Measurements from ENCODE around the gene SLC22A8. TPM values are rescaled to one million over a fixed set of nuclear protein-coding genes. Genes with fewer than 3 reads are reported as not detected.

SLC22A8 gene
- total and polyA plus RNA-seq, 2 of the 13 experiments (the other 11 are each of a cell fraction or from before 2014, with no cell fraction given), result 0.04 to 0.05 TPM

- no peak for DNase-seq (ENCODE audit: low spot score)
- intact Hi-C loops (cut with micrococcal nuclease; ENCODE audit: unreplicated experiment), result no loop called here
- H3K79me2 ChIP-seq (ENCODE audit: insufficient read depth, low read length), result no peaks in the 10 kb centered on the region
- no peaks in the 10 kb centered on the region for H4K20me1 ChIP-seq (ENCODE audit: insufficient read depth, low read length)
- no peak overlapping the region for H3K27ac ChIP-seq (ENCODE audit: extremely low read length, insufficient read depth, low read length)
- BruUV-seq (replicated peaks), result no TSS peak
- no peak for FAIRE-seq
- in situ Hi-C loops (cut with HindIII; ENCODE audit: extremely low pct_ligation_motif_present, low pct_unique_long_range_greater_than_20kb), result loop anchor here (25.0 kb wide), 1 partner anchor 180 kb away; no protein-coding TSS in a partner anchor
- ChIA-PET POLR2A (no interaction called here), CTCF (ENCODE audit: low intra/inter-chr PET ratio, low total read pairs) (no interaction called here)
- no peaks in the 10 kb centered on the region for H3K36me3 ChIP-seq (replicated peaks in 1 of 2; ENCODE audit: control insufficient read depth in 1 of 2, insufficient read depth in 2 of 2, low read length in 2 of 2)
- H3K27me3 ChIP-seq (ENCODE audit: control insufficient read depth in 1 of 2, insufficient read depth in 2 of 2, low read length in 2 of 2), result no peaks in the 10 kb centered on the region
- 61% methylated on average over 4 of the region's 4 CpGs for WGBS (ENCODE audit: low lambda C conversion rate)
- H3K4me1 ChIP-seq (ENCODE audit: insufficient read depth, low read length), result peaks cover 7% of the 10 kb centered on the region; the same call in 1 of the 2 replicates
- no peak overlapping the region for H3K4me3 ChIP-seq (replicated peaks in 1 of 3; ENCODE audit: insufficient read depth in 1 of 3, low read depth in 2 of 3, low read length in 3 of 3)
- H3K9ac ChIP-seq (ENCODE audit: insufficient read depth, low read depth, low read length), result no peak overlapping the region
- ATAC-seq, result no peak
- H3K4me2 ChIP-seq (ENCODE audit: low read depth, low read length), result no peak overlapping the region
- H3K9me3 ChIP-seq (ENCODE audit: low read length), result no peaks in the 10 kb centered on the region
- no peak overlapping the region for H2AFZ ChIP-seq (ENCODE audit: low read length)
- TF ChIP-seq ZNF354B (CRISPR knock-in tag; IDR thresholded peaks at IDR 0.05) (no peak), ZHX1 (CRISPR knock-in tag; IDR thresholded peaks at IDR 0.05; ENCODE audit: low read depth) (no peak), MBNL3 (CRISPR knock-in tag; conservative IDR thresholded peaks at IDR 0.05) (no peak), ZNF724P (CRISPR knock-in tag; IDR thresholded peaks at IDR 0.05; ENCODE audit: borderline replicate concordance) (no peak), ZIK1 (CRISPR knock-in tag; IDR thresholded peaks at IDR 0.05; ENCODE audit: borderline replicate concordance, low read depth) (no peak), ZNF772 (CRISPR knock-in tag; IDR thresholded peaks at IDR 0.05) (no peak), ZMAT3 (CRISPR knock-in tag; conservative IDR thresholded peaks at IDR 0.05) (no peak), ZBTB38 (CRISPR knock-in tag; IDR thresholded peaks at IDR 0.05) (no peak), ZNF775 (CRISPR knock-in tag; IDR thresholded peaks at IDR 0.05; ENCODE audit: borderline replicate concordance) (no peak), HNF4G (IDR thresholded peaks at IDR 0.05; ENCODE audit: borderline replicate concordance, low read depth, low read length) (no peak), HNF4G (CRISPR knock-in tag; IDR thresholded peaks at IDR 0.05; ENCODE audit: borderline replicate concordance, low read depth) (no peak), KDM2A (CRISPR knock-in tag; IDR thresholded peaks at IDR 0.05; ENCODE audit: borderline replicate concordance, low read depth) (no peak), ZNF329 (CRISPR knock-in tag; IDR thresholded peaks at IDR 0.05; ENCODE audit: low read depth) (no peak), HNRNPL (IDR thresholded peaks at IDR 0.05; ENCODE audit: low read depth, low read length) (no peak), ZBTB1 (CRISPR knock-in tag; IDR thresholded peaks at IDR 0.05; ENCODE audit: borderline replicate concordance) (no peak), PLSCR1 (CRISPR knock-in tag; IDR thresholded peaks at IDR 0.05; ENCODE audit: borderline replicate concordance) (no peak), HDAC1 (CRISPR knock-in tag; IDR thresholded peaks at IDR 0.05) (no peak), TMF1 (CRISPR knock-in tag; IDR thresholded peaks at IDR 0.05; ENCODE audit: low read depth) (no peak), NFKBIZ (CRISPR knock-in tag; IDR thresholded peaks at IDR 0.05) (no peak), ARID5B (CRISPR knock-in tag; IDR thresholded peaks at IDR 0.05) (no peak)
Observed at GRCh38 chr11:63032457-63032856, 16.8 kb upstream of the SLC22A8 start.

All from HepG2 (cell line).